ENCODE data around the gene LMBRD1.
"Not testable (repeated sequence)": the region's sequence is repeated elsewhere in the genome, so short reads cannot be mapped to it uniquely, and the experiment has no call there.

The LMBRD1 gene

GRCh38 chr6:69796642-69797390, at the start of gene LMBRD1:
Gene LMBRD1 (minus strand): TSS chr6:69797010. CDS start chr6:69796881, 129 bp downstream.
- peak; percentile 87 to 94 for DNase-seq

GRCh38 chr6:69846312-69846711, 49.5 kb upstream of the LMBRD1 start:
- DNase-seq, result no peak

- no peak for DNase-seq
These were observed 46.4 kb upstream of the LMBRD1 start for GRCh38 chr6:69843189-69843588.

- no peak for DNase-seq
These were observed 45.1 kb upstream of the LMBRD1 start for GRCh38 chr6:69841862-69842261.

GRCh38 chr6:69835414-69836179, 38.8 kb upstream of the LMBRD1 start:
- peak; percentile 17 to 78 for DNase-seq

GRCh38 chr6:69832558-69832957, 35.7 kb upstream of the LMBRD1 start:
- no peak for DNase-seq

GRCh38 chr6:69827276-69827893, 30.6 kb upstream of the LMBRD1 start:
- no peak for DNase-seq

- no peak for DNase-seq
These were observed 29.1 kb upstream of the LMBRD1 start for GRCh38 chr6:69825904-69826303.

GRCh38 chr6:69824355-69824754, 27.5 kb upstream of the LMBRD1 start:
- not testable (repeated sequence) for DNase-seq

- no peak for DNase-seq
These were observed 23.6 kb upstream of the LMBRD1 start for GRCh38 chr6:69820438-69820837.

- no peak for DNase-seq
These were observed 23.2 kb upstream of the LMBRD1 start for GRCh38 chr6:69820018-69820417.

GRCh38 chr6:69819138-69819537, 22.3 kb upstream of the LMBRD1 start:
- no peak for DNase-seq

- no peak for DNase-seq
These were observed 21.6 kb upstream of the LMBRD1 start for GRCh38 chr6:69818223-69818930.

- no peak for DNase-seq
These were observed 20.5 kb upstream of the LMBRD1 start for GRCh38 chr6:69817358-69817757.

GRCh38 chr6:69816569-69816968, 19.8 kb upstream of the LMBRD1 start:
- DNase-seq, result no peak

- DNase-seq, result no peak
These were observed 19.2 kb upstream of the LMBRD1 start for GRCh38 chr6:69816026-69816425.

GRCh38 chr6:69813508-69813907, 16.7 kb upstream of the LMBRD1 start:
- DNase-seq, result no peak

- DNase-seq, result no peak
These were observed 16.1 kb upstream of the LMBRD1 start for GRCh38 chr6:69812746-69813427.

GRCh38 chr6:69802995-69803394, 6.2 kb upstream of the LMBRD1 start:
- DNase-seq, result no peak

GRCh38 chr6:69801711-69802110, 4.9 kb upstream of the LMBRD1 start:
- no peak for DNase-seq

- no peak for DNase-seq
These were observed 4.4 kb upstream of the LMBRD1 start for GRCh38 chr6:69801225-69801624.

GRCh38 chr6:69798796-69799195, 2.0 kb upstream of the LMBRD1 start:
- not testable (repeated sequence) for DNase-seq

Measured in NCI-H446 (cell line).